GM19043 (cell line): ENCODE data around the gene PSG2.
"Not testable (repeated sequence)": the region's sequence is repeated elsewhere in the genome, so short reads cannot be mapped to it uniquely, and the experiment has no call there.

Source experiments
- ATAC-seq: cut with Tn5 transposase; IDR thresholded peaks from one replicate; pipeline ENCODE4 v1.9.1; 2021; ENCODE audit warnings: low read depth; ENCODE audit not compliant: unreplicated experiment

PSG2 gene

DNA sequence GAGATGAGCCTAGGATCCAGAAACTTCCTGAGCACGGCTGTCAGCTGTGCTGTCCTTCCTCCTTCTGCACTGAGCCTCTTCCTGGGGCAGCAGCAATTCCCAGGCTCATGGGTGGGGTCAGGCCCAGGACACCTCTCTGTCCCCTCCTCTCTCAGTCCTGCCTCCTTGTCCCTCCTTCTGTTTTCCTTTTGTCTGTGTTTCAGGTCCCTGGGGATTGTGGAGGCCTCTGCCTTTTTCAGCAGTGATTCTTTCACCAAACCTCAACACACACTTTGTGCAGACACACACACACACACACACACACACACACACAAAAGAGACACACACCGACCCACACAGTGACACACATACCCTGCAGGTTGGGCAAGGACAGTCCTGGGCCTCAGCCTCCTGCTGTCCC lies at the start of gene PSG2:
PSG2 (minus strand) TSS at position 101 of the 400 bp plus-strand sequence. CDS start 132 bp downstream, outside the sequence.
- ATAC-seq: not testable (repeated sequence)

DNA sequence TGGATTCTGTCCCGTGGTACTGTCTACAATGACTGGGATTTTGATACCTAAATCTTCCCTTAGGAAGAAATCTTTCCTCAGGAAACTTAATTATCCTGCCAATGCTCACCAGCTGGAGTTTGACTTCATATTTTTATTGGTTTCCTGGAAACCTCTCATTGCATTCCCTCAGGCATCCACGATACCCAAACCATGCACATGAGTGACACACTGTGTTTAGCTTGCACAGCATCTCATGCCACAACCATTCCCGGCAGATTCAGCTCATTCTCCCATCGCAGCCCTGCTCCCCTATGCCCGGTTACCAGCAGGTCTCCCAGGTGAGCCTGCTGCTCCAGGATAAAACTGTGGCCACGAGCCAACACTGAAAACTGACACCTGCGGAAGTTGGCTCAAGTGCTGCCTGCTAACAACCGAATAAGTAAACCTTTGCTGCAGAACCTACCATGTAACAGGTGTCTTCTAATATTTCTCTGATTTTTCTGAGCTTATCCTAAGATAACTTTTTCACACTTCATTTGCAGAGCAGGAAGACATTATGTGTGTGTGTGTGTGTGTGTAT lies 48.9 kb upstream of the PSG2 start:
- not testable (repeated sequence) for ATAC-seq

DNA sequence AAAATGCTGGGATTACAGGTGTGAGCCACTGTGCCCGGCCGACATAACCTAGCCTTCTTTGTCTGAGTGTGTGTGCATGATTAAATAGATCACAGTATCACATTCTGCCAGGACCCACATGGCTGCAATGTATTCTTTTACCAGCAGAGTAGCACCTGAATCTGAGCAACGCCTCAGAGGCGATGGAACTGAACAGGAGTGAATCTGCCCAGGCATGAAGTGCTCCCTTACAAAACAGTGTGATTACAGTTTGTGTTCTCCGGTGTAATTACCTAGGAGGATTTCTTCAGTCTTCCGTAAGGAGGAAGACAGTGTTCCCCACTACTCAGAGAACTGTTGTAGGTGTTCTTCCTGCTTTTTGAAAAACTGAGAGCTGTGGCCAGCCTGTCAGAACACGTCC lies 46.7 kb upstream of the PSG2 start:
- ATAC-seq: not testable (repeated sequence)

DNA sequence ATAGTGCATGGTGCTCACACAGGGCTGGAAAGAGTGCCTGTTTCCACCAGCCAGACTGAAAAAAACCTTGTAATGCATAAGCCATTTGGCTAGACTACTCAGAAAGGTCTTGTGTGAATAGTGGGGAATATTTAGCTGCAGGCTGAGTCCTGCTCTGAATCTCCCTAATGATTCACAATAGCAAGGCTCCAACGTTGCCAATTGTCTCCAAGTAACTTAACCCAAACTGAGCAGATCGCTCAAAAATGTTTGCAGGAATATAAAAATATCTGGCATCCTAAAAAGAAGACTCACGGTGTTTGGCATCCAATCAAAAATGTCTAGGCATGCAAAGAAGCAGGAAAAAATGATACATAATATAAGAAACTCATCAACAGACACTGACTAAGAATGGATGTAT lies 44.8 kb upstream of the PSG2 start:
- ATAC-seq: not testable (repeated sequence)

DNA sequence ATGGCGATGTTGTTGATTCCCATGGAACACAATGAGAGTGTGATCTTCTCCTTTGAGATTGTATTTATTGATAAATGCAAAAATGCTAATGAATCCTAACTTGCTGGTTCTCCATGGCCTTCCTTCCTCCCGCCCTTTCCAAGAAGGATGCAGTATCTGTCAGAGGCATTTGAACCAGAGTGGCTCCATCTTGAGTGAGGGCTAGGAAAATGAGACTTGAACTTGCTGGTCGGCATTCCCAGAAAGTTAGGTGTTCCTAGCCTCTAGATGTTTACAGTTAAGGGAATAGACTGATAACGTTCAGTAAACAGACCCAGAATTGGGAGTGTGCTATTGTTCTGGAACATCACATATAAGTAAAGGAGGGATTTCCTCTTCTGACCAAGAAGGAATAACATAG lies 44.2 kb upstream of the PSG2 start:
- ATAC-seq: no peak

DNA sequence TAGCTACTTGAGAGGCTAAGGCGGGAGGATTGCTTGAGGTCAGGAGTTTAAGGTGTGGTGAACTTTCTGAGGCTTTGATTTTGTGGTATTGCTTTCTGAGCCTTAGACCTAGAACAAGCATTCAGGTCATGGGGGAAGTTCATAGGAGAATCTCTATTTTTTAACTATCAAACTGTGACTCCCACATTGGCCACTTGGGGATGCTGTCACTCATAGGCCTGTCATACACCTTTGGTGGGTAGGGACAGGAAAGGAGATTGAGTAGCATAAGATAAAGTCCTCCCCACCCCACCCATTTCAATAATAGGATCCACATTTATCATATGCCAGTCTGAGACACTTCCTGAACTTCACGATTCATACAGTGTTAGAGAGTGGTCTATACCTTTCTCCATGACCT lies 41.9 kb upstream of the PSG2 start:
- no peak for ATAC-seq

DNA sequence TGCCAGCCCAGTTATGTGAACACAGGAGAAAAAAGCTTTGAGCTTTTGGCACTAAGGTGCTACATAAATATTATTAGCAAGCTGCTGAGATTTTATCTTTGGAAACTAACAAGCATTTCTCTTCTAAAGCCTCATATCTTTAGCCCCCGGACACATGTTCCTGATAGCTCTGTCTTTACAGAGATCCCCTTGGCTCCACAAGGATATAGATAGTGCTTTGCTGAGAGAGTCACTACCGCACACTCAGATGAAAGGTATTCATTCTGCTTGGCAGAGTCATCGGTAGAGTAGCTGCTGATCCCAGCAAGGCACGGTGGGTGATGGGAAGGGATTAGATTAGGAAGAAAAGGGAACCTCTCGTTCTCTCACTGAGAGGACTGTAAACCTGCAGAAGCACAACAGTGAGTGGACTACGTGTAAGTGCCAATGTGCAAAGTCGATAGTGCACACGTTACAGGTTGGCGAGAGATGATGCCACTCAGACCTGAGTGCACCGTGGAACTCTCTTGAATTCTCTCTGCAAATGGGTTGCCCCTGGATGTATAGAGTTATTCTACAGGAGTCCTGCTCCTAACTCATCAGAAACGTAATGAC lies 38.0 kb upstream of the PSG2 start:
- not testable (repeated sequence) for ATAC-seq

DNA sequence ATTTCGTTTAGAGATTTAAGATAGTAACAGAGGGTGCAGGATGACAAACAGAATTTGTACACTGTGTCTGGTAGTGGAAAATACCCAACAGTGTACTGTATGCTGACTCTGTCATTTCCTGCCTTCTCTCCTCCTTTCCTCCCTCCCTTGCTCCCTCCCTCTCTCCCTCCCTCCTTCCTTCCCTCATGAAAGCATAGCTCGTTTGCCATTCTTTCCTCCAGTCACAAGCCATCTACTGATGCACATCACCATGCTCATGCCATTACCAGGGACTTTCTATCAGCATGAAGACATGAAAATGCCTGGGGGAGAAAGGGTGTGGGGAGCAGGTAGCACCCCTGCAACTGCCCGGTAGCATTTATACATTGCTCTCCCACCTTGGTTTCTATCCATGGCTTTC lies 37.0 kb upstream of the PSG2 start:
- ATAC-seq: not testable (repeated sequence)

DNA sequence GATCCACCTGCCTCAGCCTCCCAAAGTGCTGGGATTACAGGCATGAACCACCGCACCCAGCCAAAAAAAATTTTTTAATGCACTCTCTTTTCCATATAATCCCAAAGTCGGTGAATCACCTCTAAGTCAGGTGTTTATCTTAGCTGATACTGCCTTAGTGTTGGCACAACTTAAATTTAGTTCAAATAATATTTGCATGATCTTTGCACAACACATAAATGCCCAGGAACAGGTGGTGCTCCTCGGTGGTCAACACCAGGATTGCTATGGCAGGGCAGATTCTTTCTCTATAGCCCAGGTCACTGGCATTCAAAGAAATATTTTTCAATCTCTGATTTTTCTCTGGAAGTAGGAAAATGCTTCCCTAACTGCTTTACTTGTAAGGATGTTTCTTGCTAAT lies 33.9 kb upstream of the PSG2 start:
- ATAC-seq: not testable (repeated sequence)

DNA sequence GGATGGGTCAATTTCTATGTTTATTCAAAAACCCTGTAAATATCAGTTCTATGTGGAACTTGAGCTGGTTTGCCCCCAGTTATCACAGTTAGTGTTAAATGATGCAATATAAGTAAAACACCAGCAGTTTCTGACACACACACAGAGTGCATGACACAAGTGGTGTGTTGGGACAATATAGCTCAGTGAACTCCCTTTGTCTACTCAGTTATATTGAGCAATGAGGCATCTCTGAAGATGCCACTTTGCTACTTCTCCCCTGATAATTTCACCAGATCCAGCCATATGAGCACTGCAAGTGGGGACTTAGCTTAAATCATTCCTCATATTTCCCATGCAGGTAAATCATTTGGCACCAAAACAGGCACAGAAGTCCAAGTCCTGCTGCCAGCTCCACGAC lies 33.0 kb upstream of the PSG2 start:
- not testable (repeated sequence) for ATAC-seq

DNA sequence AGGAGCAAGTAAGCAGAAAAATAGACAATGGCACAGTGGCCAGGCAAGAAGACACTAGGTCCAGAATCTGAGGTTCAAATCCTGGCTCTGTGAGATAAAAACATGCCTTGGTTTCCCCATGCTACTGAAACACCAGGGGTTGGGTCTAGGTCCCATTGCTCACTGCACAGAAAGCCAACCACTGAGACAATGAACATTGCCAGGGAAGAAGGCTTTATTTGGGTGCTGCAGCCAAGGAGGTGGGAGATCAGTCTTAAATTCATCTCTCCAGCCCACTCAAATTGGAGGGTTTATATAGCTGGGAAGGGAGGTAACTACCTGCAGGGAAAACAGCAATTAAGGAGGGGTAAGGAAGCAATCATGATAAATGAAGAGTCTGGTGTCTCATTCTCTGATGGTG lies 32.6 kb upstream of the PSG2 start:
- not testable (repeated sequence) for ATAC-seq

DNA sequence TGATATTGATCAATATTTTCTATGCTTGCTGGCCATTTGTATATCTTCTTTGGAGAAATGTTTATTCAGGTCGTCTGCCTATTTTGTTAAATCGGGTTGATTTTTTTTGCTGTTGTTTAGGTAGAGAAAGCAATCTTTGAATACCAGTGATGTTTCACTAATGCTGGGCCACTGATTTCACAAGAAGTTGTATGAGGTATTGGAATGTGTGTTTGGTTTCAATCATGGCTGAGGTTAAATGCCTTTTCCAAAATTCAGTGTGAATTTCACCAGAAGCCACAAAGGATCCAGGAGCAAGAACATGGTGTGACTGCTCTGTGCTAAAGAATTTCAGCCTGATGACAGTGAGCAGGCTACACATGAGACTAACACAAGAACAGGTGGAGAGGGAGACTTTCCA lies 32.1 kb upstream of the PSG2 start:
- not testable (repeated sequence) for ATAC-seq

DNA sequence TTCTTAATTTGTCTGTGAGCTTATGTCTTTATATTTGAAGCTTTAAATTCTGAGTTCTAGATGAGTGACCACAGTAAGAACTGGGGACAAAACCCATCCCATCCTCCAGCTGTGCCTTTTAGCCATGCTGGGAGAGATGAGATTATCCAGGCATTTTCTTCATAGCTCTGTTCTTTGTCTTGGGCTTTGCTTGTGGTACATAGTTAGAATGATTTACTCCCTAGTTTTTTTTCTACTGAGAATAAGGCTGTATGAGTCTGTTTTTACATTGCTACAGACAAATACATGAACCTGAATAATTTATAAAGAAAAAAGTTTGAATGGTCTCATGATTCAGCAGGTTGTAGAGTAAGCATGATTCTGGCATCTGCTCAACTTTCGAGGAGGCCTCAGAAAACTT lies 24.9 kb upstream of the PSG2 start:
- not testable (repeated sequence) for ATAC-seq

DNA sequence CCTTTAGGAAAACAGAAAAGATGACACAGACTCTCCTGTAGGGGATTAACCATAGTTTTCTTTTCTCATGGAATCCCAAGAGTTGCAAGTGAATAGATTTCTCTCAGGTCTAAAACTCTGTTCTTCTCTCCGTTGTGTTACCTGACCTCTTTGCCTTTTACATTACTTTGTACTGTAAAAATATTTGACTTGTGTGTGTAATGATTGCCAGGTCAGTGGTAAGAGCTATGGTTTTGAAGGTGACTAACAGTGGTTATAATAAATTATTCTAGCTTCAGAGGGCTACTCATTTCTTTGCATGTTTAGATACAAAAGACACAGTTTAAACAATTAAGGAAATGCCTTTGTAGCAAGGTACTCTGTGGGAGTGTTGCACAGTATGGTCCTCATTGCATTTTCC lies 23.0 kb upstream of the PSG2 start:
- no peak for ATAC-seq

DNA sequence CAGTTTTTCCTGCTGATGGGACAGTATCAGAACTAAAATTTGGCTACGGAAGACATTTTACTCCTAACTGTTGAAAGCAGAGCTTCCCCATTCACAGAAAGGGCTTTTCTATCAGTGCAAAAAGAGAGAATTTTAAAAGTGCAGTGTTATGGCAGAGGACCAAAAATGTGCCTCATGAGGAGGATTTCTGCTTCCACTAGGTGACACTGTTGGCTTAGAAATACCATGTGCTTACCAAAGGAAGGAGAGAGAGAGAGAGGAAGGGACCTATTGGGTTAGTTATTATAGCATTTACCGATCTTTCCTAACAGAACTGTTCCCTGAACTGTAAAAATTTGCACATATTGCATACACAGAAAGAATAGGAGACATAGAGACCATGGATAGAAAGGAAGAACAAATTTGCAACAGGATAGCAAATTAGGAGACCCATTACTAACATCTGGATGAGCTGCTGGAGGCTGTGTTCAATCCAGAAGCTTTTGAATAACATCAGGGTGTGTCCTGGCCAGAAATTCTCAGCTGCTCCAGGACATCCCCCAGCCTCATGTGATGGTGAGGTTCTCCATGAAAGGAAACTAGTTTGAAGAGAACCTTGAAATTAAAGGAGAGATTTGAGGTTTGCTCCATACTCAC lies 21.8 kb upstream of the PSG2 start:
- not testable (repeated sequence) for ATAC-seq

DNA sequence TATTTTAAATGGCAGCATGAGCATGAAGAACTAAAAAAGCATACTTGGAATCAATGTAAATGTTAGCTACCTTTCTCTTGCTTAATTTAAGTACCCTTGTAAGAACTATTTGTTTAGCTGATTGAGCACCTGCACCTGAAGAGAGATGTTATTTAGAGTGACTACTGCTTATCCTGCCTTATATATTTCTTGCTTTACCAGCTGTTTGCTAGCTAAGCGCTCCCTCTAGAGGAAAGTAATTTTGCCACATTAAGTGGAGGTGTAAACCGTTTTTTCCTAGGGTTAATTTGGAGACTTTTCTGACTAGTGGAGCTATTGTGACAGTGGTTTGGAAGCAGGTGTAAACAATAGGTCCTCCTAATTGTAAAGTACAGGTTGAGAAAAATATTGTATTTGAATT lies 19.4 kb upstream of the PSG2 start:
- no peak for ATAC-seq

DNA sequence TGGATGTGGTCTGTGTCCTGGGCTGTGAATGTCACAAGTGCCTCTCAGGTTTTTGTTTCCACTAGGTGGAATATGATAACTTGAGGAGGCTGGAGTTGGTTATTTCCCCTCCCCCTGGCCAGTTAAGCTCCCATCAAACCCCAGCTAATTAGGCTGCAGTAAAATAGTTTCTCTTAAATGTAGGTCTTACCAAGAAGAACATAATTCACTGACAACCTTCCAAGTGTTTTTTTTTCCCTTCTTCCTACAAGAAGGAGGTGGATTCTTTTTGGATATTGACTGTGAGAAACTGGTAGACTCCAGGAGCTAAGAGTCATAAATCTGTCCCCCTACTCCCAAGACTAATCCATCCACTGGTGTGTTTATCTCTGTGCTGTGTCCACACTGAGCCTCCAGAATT lies 15.9 kb upstream of the PSG2 start:
- not testable (repeated sequence) for ATAC-seq

DNA sequence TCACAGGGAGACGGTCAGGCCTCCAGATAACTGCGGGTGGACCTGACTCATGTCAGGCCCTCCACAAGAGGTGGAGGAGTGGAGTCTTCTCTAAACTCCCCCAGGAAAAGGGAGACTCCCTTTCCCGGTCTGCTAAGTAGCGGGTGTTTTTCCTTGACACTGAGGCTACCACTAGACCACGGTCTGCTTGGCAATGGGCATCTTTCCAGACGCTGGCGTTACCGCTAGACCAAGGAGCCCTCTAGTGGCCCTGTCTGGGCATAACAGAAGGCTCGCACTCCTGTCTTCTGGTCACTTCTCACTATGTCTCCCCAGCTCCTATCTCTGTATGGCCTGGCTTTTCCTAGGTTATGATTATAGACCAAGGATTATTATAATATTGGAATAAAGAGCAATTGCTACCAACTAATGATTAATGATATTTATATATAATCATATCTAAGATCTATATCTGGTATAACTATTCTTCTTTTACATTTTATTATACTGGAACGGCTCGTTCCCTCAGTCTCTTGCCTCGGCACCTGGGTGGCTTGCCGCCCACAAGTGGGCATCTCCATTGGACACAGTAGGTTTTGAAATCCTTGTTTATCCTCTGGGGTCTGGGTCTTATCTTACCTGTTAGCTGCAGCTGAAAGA lies 5.3 kb upstream of the PSG2 start:
- not testable (repeated sequence) for ATAC-seq

DNA sequence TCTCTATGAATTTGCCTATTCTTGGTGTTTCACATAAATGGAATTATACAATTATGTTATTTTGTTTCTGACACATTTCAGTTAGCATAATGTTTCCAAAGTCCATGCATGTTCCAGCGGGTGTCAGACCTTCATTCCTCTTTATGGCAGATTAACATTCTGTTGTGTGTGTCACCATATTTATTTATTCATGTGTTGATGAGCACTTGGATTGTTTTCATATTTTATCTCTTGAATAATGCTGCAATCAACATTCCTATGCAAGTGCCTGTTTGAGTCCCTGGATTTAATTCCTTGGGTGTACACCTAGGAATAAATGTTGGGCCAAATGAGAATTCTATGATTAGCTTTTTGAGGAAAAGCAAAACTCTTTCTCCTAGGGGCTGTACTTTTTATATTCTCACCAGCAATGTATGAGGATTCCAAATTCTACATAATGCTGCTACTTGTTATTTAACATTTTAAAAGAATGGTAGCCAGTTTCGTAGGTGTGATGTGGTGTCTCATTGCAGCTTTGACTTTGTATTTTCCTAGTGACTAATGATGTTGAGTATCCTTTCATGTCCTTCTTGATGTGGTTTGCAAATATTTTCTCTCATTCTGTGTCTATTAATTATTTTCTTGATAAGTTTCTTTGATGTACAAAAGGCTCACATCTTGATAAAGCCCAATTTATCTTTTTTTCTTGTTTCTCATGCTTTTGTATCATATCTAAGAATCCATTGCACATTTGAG lies 3.5 kb upstream of the PSG2 start:
- ATAC-seq: not testable (repeated sequence)

DNA sequence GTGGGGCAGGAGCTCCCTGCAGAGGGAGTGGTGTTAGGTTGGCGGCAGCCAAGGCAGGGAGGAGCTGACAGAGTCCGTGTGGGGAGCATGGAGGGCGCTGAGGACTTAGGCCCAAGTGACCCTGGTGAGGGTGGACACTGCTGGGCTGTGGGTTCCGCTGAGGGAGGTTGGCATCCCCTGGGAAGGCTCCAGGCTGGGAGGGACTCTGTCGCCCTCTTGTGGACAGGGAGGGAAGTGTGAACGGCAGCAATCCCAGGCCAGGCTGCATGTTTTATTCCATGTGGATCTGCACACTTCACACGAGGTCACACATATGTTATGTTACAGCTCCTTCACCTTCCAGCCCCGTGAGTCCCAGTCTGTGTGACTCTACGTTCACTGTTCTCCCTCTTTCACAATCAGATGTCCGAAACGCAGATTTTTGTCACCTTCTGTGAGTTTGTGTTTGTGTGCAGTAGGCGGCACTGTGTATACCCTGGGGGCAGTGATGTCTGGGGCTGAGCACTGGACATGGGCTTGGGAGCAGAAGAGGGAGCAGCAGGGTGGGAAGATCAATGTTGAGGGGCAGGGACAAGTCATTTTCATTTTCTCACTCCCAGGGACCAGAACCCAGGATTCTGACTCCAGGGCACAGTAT lies 1.8 kb upstream of the PSG2 start:
- ATAC-seq: not testable (repeated sequence)
